Measurements from ENCODE around the gene KIAA0513. TPM values are rescaled to one million over a fixed set of nuclear protein-coding genes. Genes with fewer than 3 reads are reported as not detected.
A peak's percentile ranks its signal among the peaks of the same experiment; 100 is the strongest.

The KIAA0513 gene
- total RNA-seq, 1 donor = 35.1 TPM

DNA sequence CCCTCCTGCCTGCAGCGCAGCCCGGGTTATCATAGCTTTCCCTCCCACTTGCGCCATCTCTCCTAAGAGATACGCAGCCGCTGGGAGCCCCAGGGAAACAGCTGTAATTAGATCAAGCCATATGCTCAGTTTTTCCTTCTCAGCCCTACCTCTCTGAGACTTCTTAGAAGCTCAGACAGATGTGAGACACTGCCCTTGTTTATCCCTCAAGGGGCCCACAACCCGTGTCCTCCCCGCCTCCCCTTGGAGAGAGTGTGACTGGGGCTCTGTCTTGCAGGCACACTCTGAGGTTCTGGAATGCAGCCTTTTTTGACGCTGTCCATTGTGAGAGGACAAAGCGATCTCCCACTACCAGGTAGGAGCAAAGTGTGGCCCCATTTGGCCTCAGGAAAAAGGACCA lies 53.4 kb downstream of the KIAA0513 start:
- H3K4me1 ChIP-seq (ENCODE audit: insufficient read depth, low read length) = no peaks in the 10 kb centered on the region

DNA sequence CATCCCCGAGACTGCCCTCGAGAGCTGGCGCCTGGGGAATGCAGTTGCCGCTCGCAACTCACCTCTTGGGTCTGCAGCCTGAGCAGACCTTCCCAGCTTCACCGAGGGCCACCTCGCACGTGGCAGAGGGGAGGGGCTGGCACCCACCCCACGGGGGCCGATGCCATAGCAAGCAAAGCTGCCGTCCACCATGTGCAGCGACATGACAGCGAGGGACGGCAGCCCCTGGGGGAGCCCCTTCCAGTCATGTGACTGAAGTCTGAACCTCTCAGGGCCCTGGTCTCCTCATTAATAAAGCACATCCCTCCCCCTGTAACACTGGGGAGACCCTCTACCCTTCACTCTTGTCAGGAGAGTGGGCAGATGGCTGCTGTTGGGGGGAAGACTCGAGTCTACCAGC lies 54.2 kb downstream of the KIAA0513 start:
- TF ChIP-seq, protein P1, sequence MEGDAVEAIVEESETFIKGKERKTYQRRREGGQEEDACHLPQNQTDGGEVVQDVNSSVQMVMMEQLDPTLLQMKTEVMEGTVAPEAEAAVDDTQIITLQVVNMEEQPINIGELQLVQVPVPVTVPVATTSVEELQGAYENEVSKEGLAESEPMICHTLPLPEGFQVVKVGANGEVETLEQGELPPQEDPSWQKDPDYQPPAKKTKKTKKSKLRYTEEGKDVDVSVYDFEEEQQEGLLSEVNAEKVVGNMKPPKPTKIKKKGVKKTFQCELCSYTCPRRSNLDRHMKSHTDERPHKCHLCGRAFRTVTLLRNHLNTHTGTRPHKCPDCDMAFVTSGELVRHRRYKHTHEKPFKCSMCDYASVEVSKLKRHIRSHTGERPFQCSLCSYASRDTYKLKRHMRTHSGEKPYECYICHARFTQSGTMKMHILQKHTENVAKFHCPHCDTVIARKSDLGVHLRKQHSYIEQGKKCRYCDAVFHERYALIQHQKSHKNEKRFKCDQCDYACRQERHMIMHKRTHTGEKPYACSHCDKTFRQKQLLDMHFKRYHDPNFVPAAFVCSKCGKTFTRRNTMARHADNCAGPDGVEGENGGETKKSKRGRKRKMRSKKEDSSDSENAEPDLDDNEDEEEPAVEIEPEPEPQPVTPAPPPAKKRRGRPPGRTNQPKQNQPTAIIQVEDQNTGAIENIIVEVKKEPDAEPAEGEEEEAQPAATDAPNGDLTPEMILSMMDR (IDR thresholded peaks at IDR 0.05; ENCODE audit: extremely low read depth, low read depth, low read length) = no peak
- Histone ChIP-seq H3K36me3 (ENCODE audit: insufficient read depth, low read length) (peaks cover 13% of the 10 kb centered on the region), H3K4me1 (ENCODE audit: insufficient read depth, low read length) (no peaks in the 10 kb centered on the region), H2AFZ (ENCODE audit: low read length) (no peak overlapping the region), H3K27me3 (ENCODE audit: insufficient read depth, low read length) (no peaks in the 10 kb centered on the region), H3K4me2 (ENCODE audit: insufficient read depth, low read length) (no peak overlapping the region), H3K27ac (ENCODE audit: low read depth, low read length) (no peak overlapping the region), H3K9me3 (ENCODE audit: low read depth, low read length) (no peaks in the 10 kb centered on the region), H4K20me1 (ENCODE audit: insufficient read depth, low read length) (no peaks in the 10 kb centered on the region), H3K79me2 (ENCODE audit: insufficient read depth, low read length) (no peaks in the 10 kb centered on the region), H3K4me3 (ENCODE audit: insufficient read depth, low read length) (no peak overlapping the region)
- DNase-seq (ENCODE audit: insufficient read length, low spot score, missing footprints) = peak; percentile 59

More for the DNA sequence above, 53.4 kb downstream of the KIAA0513 start:
- Histone ChIP-seq H3K36me3 (ENCODE audit: insufficient read depth, low read length) (peaks cover 15% of the 10 kb centered on the region), H3K4me3 (ENCODE audit: insufficient read depth, low read length) (no peak overlapping the region), H3K9me3 (ENCODE audit: low read depth, low read length) (no peaks in the 10 kb centered on the region), H3K4me2 (ENCODE audit: insufficient read depth, low read length) (no peak overlapping the region), H3K79me2 (ENCODE audit: insufficient read depth, low read length) (no peaks in the 10 kb centered on the region), H3K27ac (ENCODE audit: low read depth, low read length) (no peak overlapping the region), H4K20me1 (ENCODE audit: insufficient read depth, low read length) (no peaks in the 10 kb centered on the region), H2AFZ (ENCODE audit: low read length) (no peak overlapping the region), H3K27me3 (ENCODE audit: insufficient read depth, low read length) (no peaks in the 10 kb centered on the region)
- TF ChIP-seq, protein P1 (IDR thresholded peaks at IDR 0.05; ENCODE audit: extremely low read depth, low read depth, low read length) = no peak
- peak; percentile 72 for DNase-seq (ENCODE audit: insufficient read length, low spot score, missing footprints)

GRCh38 chr16:85082173-85083050 lies 54.8 kb downstream of the KIAA0513 start:
- peak; percentile 82 for DNase-seq (ENCODE audit: insufficient read length, low spot score, missing footprints)
- TF ChIP-seq, protein P1 (IDR thresholded peaks at IDR 0.05; ENCODE audit: extremely low read depth, low read depth, low read length) = no peak
- Histone ChIP-seq H3K27ac (ENCODE audit: low read depth, low read length) (no peak overlapping the region), H3K27me3 (ENCODE audit: insufficient read depth, low read length) (no peaks in the 10 kb centered on the region), H4K20me1 (ENCODE audit: insufficient read depth, low read length) (no peaks in the 10 kb centered on the region), H3K36me3 (ENCODE audit: insufficient read depth, low read length) (peaks cover 17% of the 10 kb centered on the region), H3K4me2 (ENCODE audit: insufficient read depth, low read length) (no peak overlapping the region), H2AFZ (ENCODE audit: low read length) (no peak overlapping the region), H3K4me3 (ENCODE audit: insufficient read depth, low read length) (no peak overlapping the region), H3K4me1 (ENCODE audit: insufficient read depth, low read length) (no peaks in the 10 kb centered on the region), H3K79me2 (ENCODE audit: insufficient read depth, low read length) (no peaks in the 10 kb centered on the region), H3K9me3 (ENCODE audit: low read depth, low read length) (no peaks in the 10 kb centered on the region)

DNA sequence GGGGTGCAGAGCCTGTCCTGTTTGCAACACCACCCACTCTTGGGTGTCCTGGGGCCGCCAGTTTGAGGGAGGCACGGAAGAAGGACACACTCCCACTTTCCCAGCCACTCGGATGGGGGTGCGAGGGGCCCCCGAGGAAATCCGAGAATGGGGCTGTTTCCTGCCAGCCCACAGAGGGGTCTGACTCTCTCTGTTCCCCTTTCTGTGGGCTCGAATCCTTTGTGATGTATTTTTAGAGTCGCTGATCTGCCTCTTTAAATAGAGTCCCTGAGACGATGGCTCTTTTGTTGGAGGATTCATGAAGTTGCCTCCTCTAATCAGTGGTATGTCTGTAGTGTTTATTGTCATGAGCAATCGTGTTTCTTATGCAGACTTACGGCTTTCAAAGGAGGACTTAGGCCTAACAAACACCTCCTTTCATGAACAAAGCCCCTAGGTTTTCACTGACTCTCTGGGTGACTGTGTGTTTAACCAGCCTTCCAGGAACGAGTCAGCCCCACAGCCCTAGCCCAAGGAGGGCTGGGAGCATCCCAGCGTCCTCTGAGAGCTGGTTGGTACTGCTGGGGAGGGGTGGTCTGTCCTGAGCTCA lies 55.5 kb downstream of the KIAA0513 start:
- Histone ChIP-seq H3K4me3 (ENCODE audit: insufficient read depth, low read length) (no peak overlapping the region), H3K36me3 (ENCODE audit: insufficient read depth, low read length) (peaks cover 16% of the 10 kb centered on the region), H3K27ac (ENCODE audit: low read depth, low read length) (no peak overlapping the region), H2AFZ (ENCODE audit: low read length) (no peak overlapping the region), H3K27me3 (ENCODE audit: insufficient read depth, low read length) (no peaks in the 10 kb centered on the region), H3K9me3 (ENCODE audit: low read depth, low read length) (no peaks in the 10 kb centered on the region), H4K20me1 (ENCODE audit: insufficient read depth, low read length) (no peaks in the 10 kb centered on the region), H3K79me2 (ENCODE audit: insufficient read depth, low read length) (no peaks in the 10 kb centered on the region), H3K4me1 (ENCODE audit: insufficient read depth, low read length) (no peaks in the 10 kb centered on the region), H3K4me2 (ENCODE audit: insufficient read depth, low read length) (no peak overlapping the region)
- peak; percentile 89 for DNase-seq (ENCODE audit: insufficient read length, low spot score, missing footprints)
- TF ChIP-seq, protein P1 (IDR thresholded peaks at IDR 0.05; ENCODE audit: extremely low read depth, low read depth, low read length) = no peak

Data from osteoblast (primary cell).